IPS-18c (cell line): ENCODE measurements around the gene ZNRF1.

Experiments
- H3K4me3 ChIP-seq: 2 replicates; pipeline ENCODE4 v1.7.0; 2013; ENCODE audit warnings: low read depth, mild to moderate bottlenecking, low read length, moderate library complexity; ENCODE audit not compliant: insufficient read depth
- H3K9me3 ChIP-seq: one replicate; pipeline ENCODE4 v1.6.1; 2013; ENCODE audit warnings: mild to moderate bottlenecking, low read length, moderate library complexity; ENCODE audit not compliant: control insufficient read depth, insufficient read depth

ZNRF1 gene

DNA sequence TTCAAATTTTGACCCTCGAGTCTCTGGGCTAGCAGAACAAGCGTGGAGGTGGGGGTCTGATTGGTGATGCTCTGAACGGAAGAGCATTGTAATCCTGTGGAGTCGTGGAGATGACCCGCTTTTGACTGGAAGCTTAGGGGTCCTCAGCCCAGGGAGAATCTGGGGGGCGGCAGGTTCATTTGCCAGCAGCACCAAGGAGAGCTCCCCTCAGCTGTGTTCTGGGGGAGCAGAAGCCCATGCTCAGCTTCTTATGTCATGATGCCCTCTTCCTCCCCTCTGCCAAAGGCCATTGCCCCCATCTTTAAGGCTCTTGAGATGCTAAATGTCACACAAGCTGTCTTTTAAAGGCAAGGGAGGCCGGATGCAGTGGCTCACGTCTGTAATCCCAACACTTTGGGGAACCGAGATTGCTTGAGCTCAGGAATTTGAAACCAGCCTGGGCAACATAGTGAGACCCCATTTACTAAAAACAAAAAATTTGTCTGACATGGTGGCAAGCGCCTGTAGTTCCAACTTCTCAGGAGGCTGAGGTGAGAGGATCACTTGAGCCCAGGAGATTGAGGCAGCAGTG, 98.5 kb downstream of the ZNRF1 start:
- no peak overlapping the region for H3K4me3 ChIP-seq
- no peaks in the 10 kb centered on the region for H3K9me3 ChIP-seq

DNA sequence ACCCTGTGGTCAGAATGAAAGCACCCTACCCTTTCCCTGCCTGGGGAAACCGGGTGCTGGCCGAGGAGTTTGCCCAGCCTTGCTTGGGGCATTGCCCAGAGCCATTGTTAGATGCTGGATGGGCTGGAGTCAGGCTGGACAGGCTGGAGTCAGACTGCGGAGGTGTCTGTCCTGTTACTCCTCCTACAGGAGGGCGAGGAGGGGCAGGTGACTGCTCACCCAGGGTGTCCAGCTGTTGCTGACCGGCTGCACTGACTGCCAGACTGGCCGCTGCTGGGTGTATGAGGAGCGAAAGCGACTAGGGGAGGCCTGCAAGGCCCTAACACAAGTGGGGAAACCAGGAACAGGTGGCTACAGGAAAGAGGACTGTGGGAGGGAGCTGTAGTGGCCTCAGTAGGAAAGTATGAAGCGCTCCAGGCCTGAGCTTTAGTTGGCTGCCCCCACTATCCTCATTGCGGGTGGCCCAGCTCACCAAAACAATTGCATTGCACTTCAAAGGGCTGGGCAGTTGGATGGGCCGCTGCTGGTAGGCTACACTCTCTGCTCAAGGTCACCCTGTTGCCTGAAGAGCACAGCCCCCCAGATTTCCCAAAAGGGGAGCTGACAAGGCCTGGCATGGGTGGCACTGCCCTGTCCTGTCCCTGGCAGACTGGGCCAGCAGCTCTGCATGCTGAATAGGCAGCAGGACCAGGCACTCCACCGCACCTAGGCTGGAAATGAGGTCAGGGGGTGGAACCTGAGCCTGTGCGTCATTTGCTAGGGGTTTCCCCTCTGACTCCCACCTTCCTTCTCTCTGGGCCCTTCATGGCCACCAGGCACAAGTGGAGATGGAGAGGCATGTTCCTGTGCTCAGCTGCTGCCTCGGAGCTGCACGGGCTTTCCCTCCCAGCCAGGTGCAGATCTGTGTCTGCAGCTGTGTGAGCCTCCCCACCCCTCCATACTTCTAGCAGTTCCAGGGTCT, 99.4 kb downstream of the ZNRF1 start:
- Histone ChIP-seq H3K9me3 (no peaks in the 10 kb centered on the region), H3K4me3 (no peak overlapping the region; the same call in 1 of the 2 replicates)

DNA sequence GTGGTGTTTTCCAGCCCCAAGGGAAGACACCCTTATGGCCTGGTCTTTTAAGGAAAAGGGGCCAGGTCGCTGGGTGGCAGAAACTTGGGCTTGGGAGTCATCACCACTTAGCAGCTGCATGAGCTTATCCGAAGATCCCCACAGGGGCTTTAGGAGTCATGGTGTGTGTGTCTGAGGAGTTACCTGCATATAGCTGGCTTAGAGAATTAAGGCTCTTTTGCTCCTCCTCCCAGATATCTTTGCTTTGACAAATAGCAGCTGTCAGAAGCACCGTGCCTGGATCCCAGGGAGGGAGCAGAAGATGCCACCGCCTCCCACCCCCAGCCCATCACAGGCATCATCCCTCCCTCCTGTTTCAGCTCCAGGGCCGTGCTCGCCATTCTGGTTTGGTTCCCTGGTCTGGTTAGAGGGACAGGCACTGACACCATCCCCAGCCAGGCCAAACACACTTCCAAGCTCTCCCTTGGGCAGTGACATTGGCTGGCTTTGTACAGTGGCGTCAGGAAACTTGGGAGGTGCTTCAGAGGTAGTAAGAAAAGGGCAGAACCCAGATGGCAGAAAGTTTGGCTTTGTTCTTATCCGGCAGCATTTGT, 100.3 kb downstream of the ZNRF1 start:
- no peak overlapping the region for H3K4me3 ChIP-seq

DNA sequence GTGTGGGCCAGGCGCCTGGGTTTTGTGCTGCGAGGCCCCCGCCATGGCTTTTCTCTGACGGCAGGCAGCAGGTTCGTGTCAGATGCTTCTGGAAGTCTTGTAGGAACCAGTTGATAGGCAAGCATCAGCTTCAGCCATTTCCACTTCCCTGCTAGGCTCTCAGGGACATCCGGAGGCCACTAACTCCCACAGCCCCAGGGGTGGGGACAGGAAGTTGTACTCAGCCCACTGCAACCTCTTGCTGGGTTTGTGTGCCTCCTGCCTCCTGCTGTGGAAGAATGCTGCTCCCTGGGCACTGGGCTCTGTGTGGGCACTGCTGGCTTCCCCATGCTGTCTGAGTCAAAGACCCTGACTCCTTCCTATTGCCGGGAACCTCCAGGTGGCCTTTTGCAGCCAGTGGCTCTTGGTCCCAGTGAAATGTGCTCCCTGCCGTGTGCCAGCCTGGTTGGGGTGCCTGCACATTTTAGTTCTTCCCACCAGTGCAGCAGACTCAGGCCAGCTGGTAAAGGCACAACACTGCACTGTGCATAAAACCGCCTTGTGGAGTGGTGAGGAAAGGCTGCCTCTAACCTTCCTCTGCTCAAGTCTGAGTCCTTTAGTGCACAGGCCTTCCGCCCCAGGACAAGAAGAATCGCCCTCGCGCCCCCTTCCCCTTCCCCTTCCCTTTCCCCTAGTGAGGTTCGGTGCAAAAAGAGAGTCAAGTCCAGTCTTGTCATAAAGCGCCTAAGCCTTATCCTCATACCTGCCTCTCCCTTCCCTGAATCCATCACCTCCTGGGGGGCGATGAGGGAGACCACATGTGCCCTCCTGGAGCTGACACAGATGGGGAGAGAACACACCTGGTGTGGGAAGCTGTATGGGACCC, 101.1 kb downstream of the ZNRF1 start:
- H3K9me3 ChIP-seq: no peaks in the 10 kb centered on the region
- no peak overlapping the region for H3K4me3 ChIP-seq

More for the DNA sequence above, 100.3 kb downstream of the ZNRF1 start:
- no peaks in the 10 kb centered on the region for H3K9me3 ChIP-seq

DNA sequence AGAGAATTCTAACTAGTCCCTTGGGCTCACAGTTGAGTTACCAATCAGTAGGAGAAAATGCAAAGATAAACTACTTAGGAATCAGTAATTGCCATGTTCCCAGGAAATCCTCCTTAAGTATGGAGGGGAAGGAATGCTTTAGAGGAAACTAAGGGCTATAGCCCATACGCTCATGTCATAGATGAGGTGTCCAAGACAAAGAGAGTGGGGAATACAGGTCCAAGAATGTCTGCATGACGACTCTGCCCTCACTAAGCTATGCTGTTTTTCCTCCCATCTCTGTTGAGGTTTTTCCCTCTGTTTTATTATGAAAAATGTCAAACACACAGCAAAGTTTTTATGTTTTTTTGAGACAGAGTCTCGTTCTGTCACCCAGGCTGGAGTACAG, 101.8 kb downstream of the ZNRF1 start:
- no peak overlapping the region for H3K4me3 ChIP-seq
- H3K9me3 ChIP-seq: no peaks in the 10 kb centered on the region

DNA sequence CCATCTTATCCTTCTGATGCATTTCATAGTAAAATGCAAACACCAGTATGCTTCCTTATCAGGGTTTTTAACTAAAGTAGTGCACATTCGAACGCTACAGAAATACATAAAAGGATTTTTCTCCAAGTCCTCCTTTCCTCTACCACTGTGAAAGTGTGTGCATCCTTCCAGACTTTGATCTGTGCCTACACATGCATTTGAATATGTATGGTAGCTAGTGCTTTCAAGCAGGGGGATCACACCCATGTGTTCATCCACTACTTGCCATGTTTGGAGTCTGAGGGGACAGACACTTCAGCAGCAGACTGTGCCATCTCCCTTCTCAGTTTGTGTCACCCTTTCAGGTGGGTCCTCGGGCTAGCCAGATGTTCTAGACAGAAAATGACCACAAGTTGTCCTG, 102.8 kb downstream of the ZNRF1 start:
- Histone ChIP-seq H3K9me3 (no peaks in the 10 kb centered on the region), H3K4me3 (no peak overlapping the region)

DNA sequence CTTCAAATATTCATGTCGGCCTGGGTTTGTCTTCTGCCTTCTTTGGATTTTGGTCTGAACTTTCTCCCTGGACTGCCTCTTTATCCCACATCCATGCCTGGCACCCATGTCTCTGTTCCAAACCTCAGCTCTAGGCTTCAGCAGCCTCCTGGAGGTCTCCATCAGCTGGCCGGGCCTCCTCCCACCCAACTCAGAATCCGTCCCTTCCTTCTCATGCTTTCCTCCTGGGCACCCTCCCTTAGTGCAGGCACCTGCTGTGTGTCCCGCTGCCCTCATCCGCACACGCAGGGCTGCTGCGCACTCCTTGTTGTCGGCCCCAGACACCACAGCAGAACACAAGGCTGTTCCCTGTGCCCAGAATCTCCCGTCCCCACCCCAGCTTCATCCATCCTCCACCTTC, 103.8 kb downstream of the ZNRF1 start:
- Histone ChIP-seq H3K9me3 (no peaks in the 10 kb centered on the region), H3K4me3 (no peak overlapping the region)

DNA sequence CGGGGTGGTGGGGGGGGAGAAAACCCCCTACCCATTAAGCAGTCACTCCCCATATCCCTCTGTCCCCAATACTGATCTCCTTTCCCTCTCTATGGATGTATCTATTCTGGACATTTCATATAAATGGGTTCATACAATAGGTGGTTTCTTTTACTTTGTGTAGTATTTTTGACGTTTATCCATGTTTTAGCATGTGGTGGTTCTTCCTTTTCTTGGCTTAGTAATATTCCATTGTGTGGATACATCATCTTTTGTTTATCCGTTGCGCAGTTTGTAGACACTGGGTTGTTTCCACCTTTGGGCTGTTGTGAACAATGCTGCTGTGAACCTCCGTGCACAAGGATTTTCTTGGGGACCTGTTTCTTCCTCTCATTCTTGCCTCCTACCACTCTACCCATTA, 105.2 kb downstream of the ZNRF1 start:
- no peaks in the 10 kb centered on the region for H3K9me3 ChIP-seq
- H3K4me3 ChIP-seq: no peak overlapping the region

DNA sequence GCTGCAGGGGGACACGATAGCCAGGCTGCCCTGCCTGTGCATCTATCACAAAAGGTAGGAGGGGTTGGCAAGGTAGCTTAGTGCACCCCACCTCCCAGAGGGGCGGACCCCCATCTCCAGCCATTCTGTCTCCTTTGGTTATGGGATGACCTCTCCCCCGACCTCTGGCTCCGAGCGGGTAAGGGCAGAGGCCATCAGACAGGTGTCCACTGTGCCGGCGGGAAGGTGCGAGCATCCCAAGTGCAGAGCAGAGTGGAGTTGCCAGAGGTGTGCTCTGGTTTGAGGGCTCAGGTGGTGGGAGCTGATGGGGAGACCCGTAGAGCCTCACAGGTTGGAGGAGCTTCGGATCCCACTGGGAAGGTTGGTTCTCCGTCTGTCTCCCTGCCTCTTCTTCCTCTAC, 106.0 kb downstream of the ZNRF1 start:
- Histone ChIP-seq H3K4me3 (no peak overlapping the region; the same call in 1 of the 2 replicates), H3K9me3 (no peaks in the 10 kb centered on the region)

DNA sequence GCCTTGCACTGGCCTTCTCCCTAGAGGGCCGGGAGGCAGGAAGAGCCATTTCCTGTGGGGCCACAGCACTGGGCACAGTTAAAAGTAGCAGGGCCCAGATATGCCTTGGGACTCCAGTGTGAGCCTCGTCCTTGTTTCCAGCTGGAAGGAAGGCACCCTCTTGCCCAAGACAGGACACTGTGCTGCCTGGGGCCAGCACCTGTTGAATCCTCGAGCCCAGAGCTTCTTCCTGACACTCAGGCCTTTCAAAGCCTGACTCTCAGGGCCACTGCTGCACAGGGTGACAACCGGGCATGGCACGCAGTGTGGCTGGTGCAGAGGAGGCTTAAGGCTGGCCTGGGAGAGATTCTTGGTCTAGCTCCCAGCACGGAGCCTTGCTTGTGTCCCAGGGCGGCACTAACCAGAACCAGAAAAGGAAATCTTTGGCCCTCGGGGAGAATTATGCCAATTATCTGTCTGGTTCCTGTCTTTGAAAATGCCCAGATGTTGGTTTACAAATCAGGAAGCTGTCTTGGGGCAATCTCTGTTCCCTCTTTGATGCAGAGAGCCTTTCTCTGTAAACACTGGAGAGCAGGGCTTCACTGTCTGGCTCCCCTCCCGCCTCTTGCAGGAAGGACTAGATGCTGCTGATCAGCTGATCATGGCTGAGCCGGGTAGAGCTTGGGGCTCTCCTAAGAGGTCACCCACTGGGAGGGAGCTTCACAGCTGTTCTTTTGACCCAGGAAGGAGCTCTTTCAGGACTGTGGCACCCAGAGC, 106.7 kb downstream of the ZNRF1 start:
- Histone ChIP-seq H3K9me3 (no peaks in the 10 kb centered on the region), H3K4me3 (no peak overlapping the region)

DNA sequence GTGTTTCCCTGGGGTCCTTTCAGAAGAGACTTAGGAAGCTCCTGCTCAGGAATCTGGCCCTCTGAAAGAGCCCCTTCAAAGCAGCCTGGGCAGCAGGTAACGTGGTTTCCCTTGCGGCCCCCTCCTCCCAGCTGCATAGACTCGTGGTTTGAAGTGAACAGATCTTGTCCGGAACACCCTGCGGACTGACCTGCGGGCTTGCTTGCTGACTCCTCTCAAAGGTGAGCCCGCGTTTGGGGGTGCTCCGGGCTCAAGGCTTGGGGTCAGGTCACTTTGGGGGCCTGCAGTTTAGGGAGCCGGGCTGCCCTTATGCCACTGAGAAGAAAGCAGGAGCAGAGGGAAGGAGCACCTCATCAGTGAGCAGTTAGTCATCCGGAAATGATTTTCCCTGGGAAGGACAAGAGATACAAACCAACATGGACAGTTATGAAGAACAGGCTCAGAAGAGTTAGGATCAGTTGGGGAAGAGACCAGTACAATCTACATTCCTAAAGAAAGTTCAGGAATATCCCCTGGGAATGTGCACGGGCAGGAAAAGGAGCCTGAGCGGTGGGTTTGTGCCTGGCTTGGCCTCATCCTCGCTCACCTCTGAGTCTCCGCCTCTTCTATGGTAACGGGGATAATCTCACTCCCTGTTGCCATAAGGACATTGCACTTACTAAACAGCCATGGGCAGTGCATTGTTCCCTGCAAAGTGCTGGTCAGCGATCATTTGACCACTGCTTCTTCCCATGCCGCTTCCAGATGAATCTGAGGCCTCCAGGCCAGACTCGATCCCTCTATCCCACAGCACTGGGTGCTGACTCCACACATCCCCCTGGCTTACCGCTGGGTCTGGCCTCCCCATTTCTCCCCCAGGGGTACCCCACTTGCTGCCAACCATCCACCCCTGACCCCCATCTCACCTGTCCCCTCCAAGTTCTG, 107.8 kb downstream of the ZNRF1 start:
- H3K9me3 ChIP-seq: no peaks in the 10 kb centered on the region
- no peak overlapping the region for H3K4me3 ChIP-seq

DNA sequence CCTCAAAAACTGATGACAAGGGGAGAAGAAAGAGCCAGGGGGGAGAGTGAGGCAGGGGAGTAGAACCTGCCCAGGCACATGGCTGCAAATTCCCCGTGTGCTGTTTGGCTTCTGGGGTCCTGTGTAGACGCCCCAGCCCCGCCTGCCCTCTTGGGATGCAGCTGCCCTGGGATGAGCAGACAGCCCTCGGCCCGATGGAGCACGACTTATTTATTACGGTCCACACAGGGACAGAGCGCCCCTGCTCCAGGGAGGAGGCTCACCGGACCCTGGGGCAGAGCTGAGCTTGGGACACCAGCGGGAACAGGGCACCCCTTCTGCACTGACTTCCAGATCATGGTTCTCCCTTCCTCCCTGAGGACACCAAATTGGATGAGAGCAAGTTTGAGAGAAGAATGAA, 108.7 kb downstream of the ZNRF1 start:
- Histone ChIP-seq H3K9me3 (no peaks in the 10 kb centered on the region), H3K4me3 (no peak overlapping the region)

DNA sequence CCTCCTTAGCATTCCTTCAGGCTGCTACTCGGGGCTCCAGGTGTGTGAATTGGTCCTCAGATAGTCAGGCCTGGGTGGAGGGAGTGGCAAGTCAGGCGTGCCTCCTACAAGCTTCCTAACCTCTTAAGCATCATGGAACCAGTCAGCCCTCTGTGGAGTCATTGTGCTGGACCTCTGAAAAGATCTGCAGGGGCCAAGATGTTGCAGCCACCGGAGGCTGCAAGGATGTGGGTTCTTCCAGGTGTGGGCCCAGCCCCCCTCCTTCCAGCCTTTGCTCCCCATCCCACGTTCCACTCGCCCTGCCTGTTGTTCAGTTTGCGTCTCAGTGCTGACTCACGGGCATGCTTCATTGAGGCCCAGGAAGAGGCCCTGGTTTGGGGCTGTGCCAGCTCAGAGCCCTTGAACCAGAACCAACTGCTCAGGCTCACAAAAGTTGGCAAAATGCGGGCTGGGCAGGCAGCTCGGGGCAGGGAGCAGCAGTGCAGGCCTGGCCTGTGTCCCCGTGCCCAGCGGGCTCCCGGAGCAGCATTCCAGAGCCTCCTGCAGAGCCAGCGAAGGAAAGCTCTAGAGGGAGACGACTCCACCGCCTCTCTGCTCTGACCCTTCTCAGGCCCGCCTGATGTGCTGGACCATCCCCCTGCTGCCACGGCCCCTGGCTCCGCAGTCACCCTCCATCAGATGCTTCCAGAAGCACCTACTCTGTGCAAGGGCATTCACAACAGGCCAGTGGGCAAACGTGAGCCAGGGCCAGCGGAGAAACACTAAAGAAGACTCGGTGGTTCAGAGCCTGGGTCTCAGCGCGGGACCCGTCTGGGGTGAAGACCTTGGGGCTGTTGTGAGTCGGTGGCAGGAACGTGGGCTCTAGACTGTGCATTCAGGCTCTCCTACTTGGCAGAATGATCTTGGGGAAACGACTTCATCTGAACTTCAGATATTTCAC, 110.2 kb downstream of the ZNRF1 start:
- Histone ChIP-seq H3K9me3 (no peaks in the 10 kb centered on the region), H3K4me3 (no peak overlapping the region)

DNA sequence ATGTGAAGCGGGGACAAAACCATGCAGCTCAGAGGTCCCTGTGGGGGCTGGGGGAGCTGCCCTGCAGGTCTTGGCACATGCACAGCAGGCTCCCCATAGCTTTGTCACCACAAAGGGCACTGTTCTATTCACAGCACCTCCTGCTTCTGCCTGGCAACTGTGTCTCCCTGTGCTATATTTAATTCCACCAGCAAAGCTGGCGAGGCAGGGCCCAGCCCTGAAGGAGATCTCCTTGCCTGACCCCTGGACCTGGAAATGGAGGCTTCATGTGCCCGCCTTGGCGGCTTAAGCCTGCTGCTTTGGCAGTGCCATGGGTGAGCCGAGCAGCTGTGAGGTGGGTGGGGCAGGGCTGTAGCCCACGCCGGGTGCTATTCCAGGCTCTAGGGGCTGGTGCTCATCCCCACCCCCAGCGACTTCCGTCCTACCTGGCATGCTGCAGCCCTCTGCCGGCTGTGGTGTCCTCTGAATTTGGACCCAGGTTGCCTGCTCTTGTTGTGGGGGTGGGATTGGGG, 111.0 kb downstream of the ZNRF1 start:
- Histone ChIP-seq H3K4me3 (no peak overlapping the region), H3K9me3 (no peaks in the 10 kb centered on the region)
